ENCODE data around the gene LCN15.
A peak's percentile ranks its signal among the peaks of the same experiment; 100 is the strongest.

LCN15 gene

GRCh38 chr9:136763649-136764035, 676 bp downstream of the LCN15 start:
- Histone ChIP-seq H3K27ac (ENCODE audit: extremely low read depth, low read depth, low read length) (no peak overlapping the region), H3K9me3 (ENCODE audit: control insufficient read depth, insufficient read depth, low read depth, low read length) (no peaks in the 10 kb centered on the region), H3K4me3 (ENCODE audit: low read depth, low read length) (no peak overlapping the region), H3K36me3 (ENCODE audit: control insufficient read depth in 2 of 2, insufficient read depth in 1 of 2, low read length in 2 of 2) (no peaks in the 10 kb centered on the region), H3K4me1 (ENCODE audit: control insufficient read depth, insufficient read depth, low read length) (no peaks in the 10 kb centered on the region)
- ChIA-PET POLR2A (interaction anchor here (0.6 kb wide), 1 partner anchor 83 kb away, joined by 3 read pairs; no protein-coding TSS in a partner anchor), CTCF (interaction anchor here (1.0 to 2.2 kb wide), 7 partner anchors 14 to 271 kb away, joined by 3 to 6 read pairs (median 5); partner anchors contain the start of gene AJM1)
- peak; percentile 21; the same call in 1 of the 2 replicates for TF ChIP-seq GLIS2 (tag by site-specific recombination; IDR thresholded peaks at IDR 0.05)
- no peak for TF ChIP-seq ELK4 (IDR thresholded peaks at IDR 0.05; ENCODE audit: borderline replicate concordance, low read depth, low read length)

- H3K4me1 ChIP-seq (ENCODE audit: control insufficient read depth, insufficient read depth, low read length) = no peaks in the 10 kb centered on the region
- POLR2A ChIA-PET = interaction anchor here (0.6 kb wide), 1 partner anchor 82 kb away, joined by 3 read pairs; no protein-coding TSS in a partner anchor
- no peaks in the 10 kb centered on the region for H3K9me3 ChIP-seq (ENCODE audit: control insufficient read depth, insufficient read depth, low read depth, low read length)
- no peaks in the 10 kb centered on the region for H3K36me3 ChIP-seq (ENCODE audit: control insufficient read depth in 2 of 2, insufficient read depth in 1 of 2, low read length in 2 of 2)
- TF ChIP-seq SP7 (tag by site-specific recombination; IDR thresholded peaks at IDR 0.05) (0 out of 2 replicates have a peak, but pooled peaks have one; percentile 33), ZNF155 (tag by site-specific recombination; IDR thresholded peaks at IDR 0.05) (no peak), MZF1 (tag by site-specific recombination; IDR thresholded peaks at IDR 0.05; ENCODE audit: borderline replicate concordance) (no peak), SP3 (tag by site-specific recombination; IDR thresholded peaks at IDR 0.05) (peak; percentile 70), EGR2 (tag by site-specific recombination; IDR thresholded peaks at IDR 0.05; ENCODE audit: low read depth) (0 out of 2 replicates have a peak, but pooled peaks have one; percentile 27), ZNF600 (tag by site-specific recombination; IDR thresholded peaks at IDR 0.05) (peak; percentile 33; the same call in 1 of the 2 replicates), KLF7 (tag by site-specific recombination; IDR thresholded peaks at IDR 0.05; ENCODE audit: borderline replicate concordance) (peak; percentile 41; the same call in 1 of the 2 replicates), OSR2 (tag by site-specific recombination; IDR thresholded peaks at IDR 0.05) (no peak), ZBTB17 (tag by site-specific recombination; IDR thresholded peaks at IDR 0.05) (peak; percentile 40; the same call in 1 of the 2 replicates), ZNF561 (tag by site-specific recombination; IDR thresholded peaks at IDR 0.05; ENCODE audit: borderline replicate concordance) (no peak), KLF1 (tag by site-specific recombination; IDR thresholded peaks at IDR 0.05) (peak; percentile 89), KLF9 (tag by site-specific recombination; IDR thresholded peaks at IDR 0.05; ENCODE audit: low read depth) (peak; percentile 77), ZNF785 (tag by site-specific recombination; IDR thresholded peaks at IDR 0.05) (no peak), ZFHX2 (tag by site-specific recombination; conservative IDR thresholded peaks at IDR 0.05) (no peak; the same call in 1 of the 2 replicates), GLIS2 (tag by site-specific recombination; IDR thresholded peaks at IDR 0.05) (peak; percentile 80), ZBTB26 (tag by site-specific recombination; optimal IDR thresholded peaks at IDR 0.05) (no peak), PATZ1 (tag by site-specific recombination; IDR thresholded peaks at IDR 0.05) (peak; percentile 65; the same call in 1 of the 2 replicates), ZIC2 (tag by site-specific recombination; IDR thresholded peaks at IDR 0.05) (peak; percentile 74), REPIN1 (tag by site-specific recombination; IDR thresholded peaks at IDR 0.05; ENCODE audit: low read depth) (no peak), SP2 (tag by site-specific recombination; IDR thresholded peaks at IDR 0.05) (peak; percentile 72), KLF8 (tag by site-specific recombination; IDR thresholded peaks at IDR 0.05) (0 out of 2 replicates have a peak, but pooled peaks have one; percentile 24), ZNF335 (tag by site-specific recombination; conservative IDR thresholded peaks at IDR 0.05) (peak; percentile 28), ZNF138 (tag by site-specific recombination; IDR thresholded peaks at IDR 0.05; ENCODE audit: borderline replicate concordance) (no peak), GLIS1 (tag by site-specific recombination; IDR thresholded peaks at IDR 0.05) (peak; percentile 53), MEIS1 (CRISPR knock-in tag; IDR thresholded peaks at IDR 0.05; ENCODE audit: borderline replicate concordance) (no peak)
- H3K27ac ChIP-seq (ENCODE audit: extremely low read depth, low read depth, low read length) = no peak overlapping the region
- no peak overlapping the region for H3K4me3 ChIP-seq (ENCODE audit: low read depth, low read length)
- CTCF ChIA-PET = interaction anchor here (0.8 to 5.9 kb wide), 7 partner anchors 8 to 272 kb away, joined by 3 to 54 read pairs (median 6); no protein-coding TSS in a partner anchor
These were observed 1.2 kb downstream of the LCN15 start for GRCh38 chr9:136762915-136763648.

All from HEK293 (cell line).